H1 (cell line): Measurements from ENCODE around the gene MICALL1.

Experiments
- ATF2 ChIP-seq: IDR thresholded peaks from 2 replicates; pipeline ENCODE4 v1.6.1; 2012; ENCODE audit warnings: low read length, inconsistent platforms
- CTCF ChIP-seq, 3 experiments: IDR thresholded peaks; 1 replicate in 2 of 3; 2 replicates in 1 of 3; pipeline versions ENCODE4 v1.5.1 to v1.6.1; 2011; ENCODE audit warnings: low read length in 3 of 3, mild to moderate bottlenecking in 3 of 3, inconsistent platforms in 2 of 3, low read depth in 1 of 3, moderate library complexity in 1 of 3; ENCODE audit not compliant: insufficient read depth in 1 of 3; ENCODE audit errors: control extremely low read depth in 1 of 3
- POLR2AphosphoS5 ChIP-seq: IDR thresholded peaks from 2 replicates; pipeline ENCODE4 v1.6.1; 2011; ENCODE audit warnings: low read depth, low read length
- SIX5 ChIP-seq: IDR thresholded peaks from 2 replicates; pipeline ENCODE4 v1.6.1; 2011; ENCODE audit warnings: mild to moderate bottlenecking, low read depth, low read length
- SP2 ChIP-seq: IDR thresholded peaks from 2 replicates; pipeline ENCODE4 v1.6.1; 2012; ENCODE audit warnings: mild to moderate bottlenecking, low read length, inconsistent platforms
- YY1 ChIP-seq: IDR thresholded peaks from 2 replicates; pipeline ENCODE4 v1.6.1; 2011; ENCODE audit warnings: low read depth, mild to moderate bottlenecking, low read length
- ZNF274 ChIP-seq: IDR thresholded peaks from 2 replicates; pipeline ENCODE4 v1.7.0; 2012; ENCODE audit warnings: low read length, borderline replicate concordance; ENCODE audit errors: extremely low read depth

DNA sequence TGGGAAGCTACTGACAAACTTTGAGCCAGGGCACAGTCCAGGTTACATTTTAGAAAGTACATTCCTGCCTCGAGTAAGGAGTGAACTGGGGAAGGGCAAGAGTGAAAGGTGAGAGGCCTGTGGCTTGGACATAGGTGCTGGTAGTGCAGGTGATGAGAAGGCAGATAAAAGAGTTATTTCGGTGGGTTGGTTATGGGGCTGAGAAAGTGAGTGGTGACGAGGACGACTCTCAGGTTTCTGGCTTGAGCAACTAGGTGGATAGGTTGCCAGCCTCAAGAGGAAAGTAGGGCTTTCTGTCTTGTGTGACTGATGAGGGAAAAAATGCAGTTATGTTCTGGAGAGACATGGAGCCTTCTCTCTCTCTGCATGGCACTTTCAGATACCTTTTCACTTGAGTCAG, 51.1 kb downstream of the MICALL1 start:
- TF ChIP-seq CTCF (IDR thresholded peaks at IDR 0.05; ENCODE audit: control extremely low read depth in 1 of 3, insufficient read depth in 1 of 3, low read depth in 1 of 3, low read length in 3 of 3) (no peak), POLR2AphosphoS5 (no peak), ZNF274 (no peak), SP2 (no peak), YY1 (no peak), SIX5 (no peak), ATF2 (no peak)
